CD4-positive, alpha-beta T cell (primary cell): ENCODE measurements around the gene CCDC183. TPM values are rescaled to one million over a fixed set of nuclear protein-coding genes. Genes with fewer than 3 reads are reported as not detected.
"Not testable (repeated sequence)": the region's sequence is repeated elsewhere in the genome, so short reads cannot be mapped to it uniquely, and the experiment has no call there.

Experiments
- ATAC-seq: fragments of 200-7000 bp; cut with Tn5 transposase; one replicate; pipeline ENCODE4 v1.10.0; 2022; ENCODE audit warnings: mild to moderate bottlenecking; ENCODE audit not compliant: poor library complexity
- CTCF ChIA-PET: fragments of 350-600 bp; sonication (Branson Sonifier 250); formaldehyde crosslinking; loops from one replicate; lab custom pipeline; 2021; ENCODE audit warnings: antibody characterized with exemption, inconsistent platforms; lab: Charles Lee
- POLR2A ChIA-PET: fragments of 350-600 bp; sonication (Branson Sonifier 250); formaldehyde crosslinking; loops from one replicate; lab custom pipeline; 2021; ENCODE audit warnings: antibody characterized with exemption, inconsistent platforms; lab: Charles Lee
- DNase-seq, 14 experiments: peaks; one replicate each; pipeline ENCODE4 v3.0.0-alpha.2; 2013 to 2020; ENCODE audit warnings: mixed read lengths in 2 of 14
- H3K27ac ChIP-seq, 2 donors: one replicate each; pipeline versions ENCODE4 v1.5.1 to v1.7.0; 2013; ENCODE audit warnings: low read length in 2 of 2, low read depth in 1 of 2, mild to moderate bottlenecking in 1 of 2
- H3K27me3 ChIP-seq, 2 experiments: 1 replicate in 1 of 2; 2 replicates in 1 of 2; pipeline versions ENCODE4 v1.6.1 to v1.7.0; 2013; ENCODE audit warnings: low read length in 2 of 2, control low read depth in 1 of 2, mild to moderate bottlenecking in 1 of 2, moderate library complexity in 1 of 2; ENCODE audit not compliant: insufficient read depth in 2 of 2, control insufficient read depth in 1 of 2
- H3K36me3 ChIP-seq: one replicate; pipeline ENCODE4 v1.6.1; 2013; ENCODE audit warnings: low read length, control low read depth; ENCODE audit not compliant: insufficient read depth
- H3K4me1 ChIP-seq: one replicate; pipeline ENCODE4 v1.6.1; 2013; ENCODE audit warnings: low read length, control low read depth; ENCODE audit not compliant: insufficient read depth
- H3K4me3 ChIP-seq: one replicate; pipeline ENCODE4 v1.5.1; 2013; ENCODE audit warnings: mild to moderate bottlenecking, low read length, moderate library complexity
- H3K9me3 ChIP-seq, 2 experiments: 1 replicate in 1 of 2; 2 replicates in 1 of 2; pipeline versions ENCODE4 v1.6.1 to v1.7.0; 2013; ENCODE audit warnings: low read length in 2 of 2, mild to moderate bottlenecking in 2 of 2, control low read depth in 1 of 2, moderate library complexity in 1 of 2; ENCODE audit not compliant: control insufficient read depth in 1 of 2, insufficient read depth in 1 of 2
- H3K27ac Mint-ChIP-seq: one replicate; pipeline ENCODE4 v1.8.0; 2020; ENCODE audit warnings: mixed read lengths
- H3K27me3 Mint-ChIP-seq: one replicate; pipeline ENCODE4 v1.8.0; 2021; ENCODE audit warnings: mixed read lengths
- H3K36me3 Mint-ChIP-seq: one replicate; pipeline ENCODE4 v1.8.0; 2021; ENCODE audit warnings: low read depth, mixed read lengths
- H3K4me1 Mint-ChIP-seq: one replicate; pipeline ENCODE4 v1.8.0; 2021; ENCODE audit warnings: low read depth, mixed read lengths
- H3K4me3 Mint-ChIP-seq: one replicate; pipeline ENCODE4 v1.8.0; 2020; ENCODE audit warnings: mild to moderate bottlenecking, mixed read lengths
- H3K9me3 Mint-ChIP-seq: one replicate; pipeline ENCODE4 v1.8.0; 2020; ENCODE audit warnings: mixed read lengths
- intact Hi-C, 2 experiments: fragments of 100-400 bp; cut with DNase I in 1 of 2; cut with micrococcal nuclease in 1 of 2; formaldehyde crosslinking; loops; one replicate each; pipeline versions ENCODE4 v1.15.1 to v1.9.0; 2023 to 2025; cut with DNase I, micrococcal nuclease
- total RNA-seq, 174 experiments: library from RNA in 2 of 174; stranded (reverse) in 2 of 174; gene quantifications; one replicate each; pipeline ENCODE4 v1.2.3 and lab custom pipeline; 2021 to 2026
- TF ChIP-seq, protein P1 (sequence below): fragments of 200-600 bp; IDR thresholded peaks from one replicate; pipeline ENCODE4 v1.8.0; 2022; ENCODE audit warnings: antibody characterized with exemption, mild to moderate bottlenecking

The CCDC183 gene
- total RNA-seq, 2 experiments from 2014 or later = 3.0 to 4.6 TPM

DNA sequence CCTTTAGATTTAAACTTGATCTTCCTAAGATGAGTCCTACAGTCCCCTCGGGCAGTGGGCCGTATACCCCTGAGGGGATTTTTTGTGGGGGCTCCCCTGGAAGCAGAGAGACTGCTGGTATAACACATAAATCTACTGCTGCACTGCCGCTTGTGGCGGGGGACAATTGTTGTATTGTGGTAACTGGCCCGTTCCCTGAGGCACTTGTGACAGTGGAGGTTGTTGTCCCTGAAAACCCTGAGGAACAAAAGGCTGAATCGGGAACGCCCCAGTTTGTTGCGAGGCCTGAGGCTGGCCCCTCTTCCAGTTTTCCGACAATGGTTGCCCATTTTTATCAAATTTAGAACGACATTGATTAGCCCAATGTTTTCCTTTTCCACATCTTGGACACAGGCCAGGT, 9.7 kb upstream of the CCDC183 start:
- no peaks in the 10 kb centered on the region for H3K36me3 Mint-ChIP-seq
- H3K27me3 ChIP-seq = no peaks in the 10 kb centered on the region
- no peak for ATAC-seq
- intact Hi-C loops = loop anchor here (2.0 to 10.0 kb wide), 5 partner anchors 278 to 451 kb away; partner anchors contain the start of genes RNF208 (in 1 of the 2) and SEC16A (in 1 of the 2)
- no peak overlapping the region for H3K4me3 Mint-ChIP-seq
- no peak overlapping the region for H3K4me3 ChIP-seq
- H3K4me1 Mint-ChIP-seq = peaks cover 25% of the 10 kb centered on the region
- no peaks in the 10 kb centered on the region for H3K27me3 Mint-ChIP-seq
- no peak overlapping the region for H3K27ac ChIP-seq
- H3K9me3 Mint-ChIP-seq = no peaks in the 10 kb centered on the region
- H3K4me1 ChIP-seq = peaks cover 15% of the 10 kb centered on the region
- no peaks in the 10 kb centered on the region for H3K9me3 ChIP-seq
- H3K27ac Mint-ChIP-seq = no peak overlapping the region
- no peaks in the 10 kb centered on the region for H3K36me3 ChIP-seq
- CTCF ChIA-PET = interaction anchor here (2.4 kb wide), 1 partner anchor 249 kb away, joined by 18 read pairs; no protein-coding TSS in a partner anchor
- TF ChIP-seq, protein P1, sequence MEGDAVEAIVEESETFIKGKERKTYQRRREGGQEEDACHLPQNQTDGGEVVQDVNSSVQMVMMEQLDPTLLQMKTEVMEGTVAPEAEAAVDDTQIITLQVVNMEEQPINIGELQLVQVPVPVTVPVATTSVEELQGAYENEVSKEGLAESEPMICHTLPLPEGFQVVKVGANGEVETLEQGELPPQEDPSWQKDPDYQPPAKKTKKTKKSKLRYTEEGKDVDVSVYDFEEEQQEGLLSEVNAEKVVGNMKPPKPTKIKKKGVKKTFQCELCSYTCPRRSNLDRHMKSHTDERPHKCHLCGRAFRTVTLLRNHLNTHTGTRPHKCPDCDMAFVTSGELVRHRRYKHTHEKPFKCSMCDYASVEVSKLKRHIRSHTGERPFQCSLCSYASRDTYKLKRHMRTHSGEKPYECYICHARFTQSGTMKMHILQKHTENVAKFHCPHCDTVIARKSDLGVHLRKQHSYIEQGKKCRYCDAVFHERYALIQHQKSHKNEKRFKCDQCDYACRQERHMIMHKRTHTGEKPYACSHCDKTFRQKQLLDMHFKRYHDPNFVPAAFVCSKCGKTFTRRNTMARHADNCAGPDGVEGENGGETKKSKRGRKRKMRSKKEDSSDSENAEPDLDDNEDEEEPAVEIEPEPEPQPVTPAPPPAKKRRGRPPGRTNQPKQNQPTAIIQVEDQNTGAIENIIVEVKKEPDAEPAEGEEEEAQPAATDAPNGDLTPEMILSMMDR = no peak
- DNase-seq = no peak
- POLR2A ChIA-PET = interaction anchor here (1.5 kb wide), 1 partner anchor 249 kb away, joined by 4 read pairs; no protein-coding TSS in a partner anchor

DNA sequence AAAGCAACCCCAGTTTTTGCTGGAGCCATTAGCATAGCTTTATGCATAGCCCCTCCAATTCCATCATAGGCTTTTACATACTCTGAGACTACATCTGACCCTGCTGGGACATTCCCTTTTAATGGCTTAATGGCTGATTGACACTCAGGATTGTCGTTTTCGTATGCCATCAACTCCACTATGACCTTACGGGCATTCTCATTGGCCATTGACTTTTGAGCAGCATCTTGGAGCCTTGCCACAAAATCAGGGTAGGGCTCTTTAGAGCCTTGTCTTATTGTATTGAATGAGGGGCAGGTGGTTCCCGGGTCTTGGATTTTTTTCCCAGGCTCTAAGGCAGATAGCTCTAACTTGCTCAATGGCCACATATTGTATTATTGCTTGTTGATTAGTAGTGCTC, 9.2 kb upstream of the CCDC183 start:
- not testable (repeated sequence) for H3K9me3 ChIP-seq, DNase-seq, H3K4me3 ChIP-seq, ATAC-seq, H3K27ac Mint-ChIP-seq, H3K27me3 ChIP-seq, H3K36me3 Mint-ChIP-seq, H3K4me3 Mint-ChIP-seq, H3K36me3 ChIP-seq, H3K9me3 Mint-ChIP-seq, H3K27ac ChIP-seq, H3K27me3 Mint-ChIP-seq
- peaks cover 21% of the 10 kb centered on the region for H3K4me1 ChIP-seq
- peaks cover 27% of the 10 kb centered on the region for H3K4me1 Mint-ChIP-seq
- intact Hi-C loops = loop anchor here (1.0 to 10.0 kb wide), 6 partner anchors 248 to 450 kb away; partner anchors contain the start of genes RNF208 (in 1 of the 2) and SEC16A (in 1 of the 2)
- ChIA-PET POLR2A (interaction anchor here (1.5 kb wide), 1 partner anchor 248 kb away, joined by 4 read pairs; no protein-coding TSS in a partner anchor), CTCF (interaction anchor here (0.6 to 2.4 kb wide), 3 partner anchors 248 to 300 kb away, joined by 3 to 18 read pairs (median 4); partner anchors contain the start of gene MAN1B1)

DNA sequence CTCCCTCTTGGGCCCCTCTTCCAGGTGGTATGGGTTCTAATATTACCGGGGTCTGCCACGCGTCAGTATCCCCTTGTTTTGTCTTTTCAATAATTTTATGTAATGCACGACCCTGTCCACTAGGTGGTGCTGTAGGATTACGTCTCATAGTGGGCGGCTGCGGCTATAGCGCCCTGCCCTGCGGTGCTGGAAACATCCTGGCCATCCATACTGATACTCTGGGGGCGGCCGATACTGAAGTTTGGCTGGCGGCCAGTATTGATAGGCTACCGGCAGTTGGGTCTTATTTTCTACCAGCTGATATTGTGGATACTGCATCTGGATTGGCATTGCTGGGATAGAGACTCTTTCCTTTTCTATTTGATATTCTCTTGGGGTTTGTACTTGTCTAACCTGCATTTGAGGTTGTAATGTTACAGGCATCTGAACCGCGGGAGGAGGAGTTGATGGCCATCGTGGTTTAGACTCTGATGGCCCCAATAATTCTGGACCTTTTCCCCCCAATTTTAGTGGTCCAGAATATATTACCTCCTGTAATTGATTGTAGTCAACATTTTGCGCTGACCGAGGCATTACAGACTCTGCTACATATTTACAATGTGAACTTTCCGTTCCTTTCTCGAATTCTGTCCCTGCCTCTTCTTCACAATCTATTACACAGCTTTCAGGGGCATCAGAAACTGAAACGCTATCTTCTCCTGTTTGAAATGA, 8.3 kb upstream of the CCDC183 start:
- ATAC-seq (no peak), DNase-seq (peak; percentile 43 to 88 (median 56))
- Histone ChIP-seq H3K4me1 (peaks cover 29% of the 10 kb centered on the region), H3K4me3 (no peak overlapping the region), H3K9me3 (no peaks in the 10 kb centered on the region), H3K27me3 (no peaks in the 10 kb centered on the region), H3K27ac (no peak overlapping the region), H3K36me3 (peaks cover 7% of the 10 kb centered on the region)
- POLR2A ChIA-PET = no interaction called here
- no peak overlapping the region for H3K4me3 Mint-ChIP-seq
- TF ChIP-seq, protein P1 = peak; percentile 91
- no peaks in the 10 kb centered on the region for H3K36me3 Mint-ChIP-seq
- CTCF ChIA-PET = interaction anchor here (0.6 to 2.4 kb wide), 5 partner anchors 32 to 299 kb away, joined by 3 to 18 read pairs (median 4); partner anchors contain the start of genes AJM1 and MAN1B1
- H3K27ac Mint-ChIP-seq = no peak overlapping the region
- H3K27me3 Mint-ChIP-seq = no peaks in the 10 kb centered on the region
- peaks cover 32% of the 10 kb centered on the region for H3K4me1 Mint-ChIP-seq
- no peaks in the 10 kb centered on the region for H3K9me3 Mint-ChIP-seq
- intact Hi-C loops = loop anchor here (1.0 to 10.0 kb wide), 6 partner anchors 247 to 449 kb away; partner anchors contain the start of genes RNF208 (in 1 of the 2) and SEC16A (in 1 of the 2)

DNA sequence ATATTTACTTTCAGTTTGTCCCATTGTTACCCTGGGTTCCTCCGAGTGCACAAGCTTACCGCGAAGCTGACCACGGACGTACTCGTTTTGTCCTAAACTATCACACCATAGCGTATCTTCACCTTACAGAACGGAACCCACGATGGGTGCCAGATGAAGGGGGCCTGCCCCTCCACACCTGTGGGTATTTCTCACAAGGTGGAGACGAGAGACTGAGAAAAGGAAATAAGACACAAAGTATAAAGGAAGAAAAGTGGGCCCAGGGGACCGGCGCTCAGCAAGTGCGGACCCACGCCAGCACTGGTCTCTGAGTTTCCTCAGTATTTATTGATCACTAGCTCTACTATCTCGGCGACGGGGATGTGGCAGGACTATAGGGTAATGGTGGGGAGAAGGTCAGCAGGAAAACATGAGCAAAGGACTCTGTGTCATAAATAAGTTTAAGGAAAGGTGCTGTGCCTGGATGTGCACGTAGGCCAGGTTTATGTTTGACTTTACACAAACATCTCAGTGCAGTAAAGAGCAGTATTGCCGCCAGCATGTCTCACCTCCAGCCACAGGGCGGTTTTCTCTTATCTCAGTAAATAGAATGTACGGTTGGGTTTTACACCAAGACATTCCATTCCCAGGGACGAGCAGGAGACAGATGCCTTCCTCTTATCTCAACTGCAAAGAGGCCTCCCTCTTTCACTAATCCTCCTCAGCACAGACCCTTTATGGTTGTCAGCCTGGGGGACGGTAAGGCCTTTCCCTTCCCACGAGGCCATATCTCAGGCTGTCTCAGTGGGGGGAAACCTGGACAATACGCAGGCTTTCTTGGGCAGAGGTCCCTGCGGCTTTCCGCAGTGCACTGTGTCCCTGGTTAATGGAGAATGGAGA, 7.3 kb upstream of the CCDC183 start:
- H3K27me3 Mint-ChIP-seq, H3K9me3 Mint-ChIP-seq, ATAC-seq, H3K4me3 ChIP-seq, DNase-seq, H3K27ac Mint-ChIP-seq, POLR2A ChIA-PET, H3K9me3 ChIP-seq, H3K27ac ChIP-seq, H3K27me3 ChIP-seq, H3K4me3 Mint-ChIP-seq, H3K36me3 Mint-ChIP-seq: not testable (repeated sequence)
- H3K36me3 ChIP-seq = peaks cover 14% of the 10 kb centered on the region
- CTCF ChIA-PET = interaction anchor here (1.6 to 2.4 kb wide), 2 partner anchors 53 to 246 kb away, joined by 5 to 18 read pairs; partner anchors contain the start of gene AJM1
- H3K4me1 ChIP-seq = peaks cover 29% of the 10 kb centered on the region
- intact Hi-C loops = loop anchor here (5.0 to 10.0 kb wide), 4 partner anchors 276 to 448 kb away; partner anchors contain the start of genes RNF208 (in 1 of the 2) and SEC16A (in 1 of the 2)
- peaks cover 37% of the 10 kb centered on the region for H3K4me1 Mint-ChIP-seq
